ENCODE measurements around the gene MORC4. TPM values are rescaled to one million over a fixed set of nuclear protein-coding genes. Genes with fewer than 3 reads are reported as not detected.

Gene MORC4
- total and polyA plus RNA-seq, 2 of the 4 experiments (the other 2 are of a cell fraction) = 17.5 to 34.2 TPM

DNA sequence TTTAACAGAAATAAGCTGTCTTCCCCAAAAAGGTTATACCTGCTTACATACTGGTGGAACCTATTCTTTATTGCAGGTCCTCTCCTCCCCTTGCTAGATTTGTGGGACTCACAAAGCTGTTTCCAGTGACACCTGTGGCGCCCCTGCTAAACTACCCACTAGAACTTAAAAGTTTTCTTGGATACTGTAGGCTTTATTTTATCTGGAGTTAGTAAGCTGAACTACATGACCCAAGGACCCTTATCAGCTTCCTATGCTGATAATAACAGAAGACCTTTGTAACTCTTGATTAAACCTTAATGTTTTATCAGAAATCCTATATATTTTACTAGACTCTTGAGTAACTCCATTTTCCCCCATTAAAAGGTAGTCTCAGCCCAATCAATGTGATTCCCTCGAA, 47.5 kb downstream of the MORC4 start:
- H3K4ac ChIP-seq (ENCODE audit: low read depth, low read length) = no peak overlapping the region
- intact Hi-C loops (cut with micrococcal nuclease) (no loop called here), in situ Hi-C loops (cut with MboI; ENCODE audit: low sequenced_read_pairs) (no loop called here), dilution Hi-C loops (cut with HindIII; ENCODE audit: low sequenced_read_pairs, unreplicated experiment) (no loop called here)
- peaks cover 6% of the 10 kb centered on the region for H3K36me3 ChIP-seq (ENCODE audit: control insufficient read depth, insufficient read depth, low read length)
- no peak overlapping the region for H2BK120ac ChIP-seq (ENCODE audit: low read depth, low read length)
- no peaks in the 10 kb centered on the region for H3K9me3 ChIP-seq (ENCODE audit: control insufficient read depth, insufficient read depth, low read length)
- no peak overlapping the region for H2AK5ac ChIP-seq (ENCODE audit: low read depth, low read length)
- ATAC-seq (ENCODE audit: low read depth) (no peak), DNase-seq (no peak)
- H3K27ac ChIP-seq (ENCODE audit: insufficient read depth, low read length) = no peak overlapping the region
- POLR2A ChIA-PET (ENCODE audit: unreplicated experiment) = no interaction called here
- no peak overlapping the region for H2BK15ac ChIP-seq (ENCODE audit: low read depth, low read length)
- TF ChIP-seq MAZ (IDR thresholded peaks at IDR 0.05; ENCODE audit: borderline replicate concordance, low read depth, low read length) (no peak), FOS (IDR thresholded peaks at IDR 0.05; ENCODE audit: low read depth, low read length) (no peak), CHD1 (IDR thresholded peaks at IDR 0.05; ENCODE audit: low read depth, low read length) (no peak), POLR2A (IDR thresholded peaks at IDR 0.05; ENCODE audit: low read depth, low read length) (no peak), BHLHE40 (IDR thresholded peaks at IDR 0.05; ENCODE audit: low read depth, low read length) (no peak)
- TF ChIP-seq, protein P1, sequence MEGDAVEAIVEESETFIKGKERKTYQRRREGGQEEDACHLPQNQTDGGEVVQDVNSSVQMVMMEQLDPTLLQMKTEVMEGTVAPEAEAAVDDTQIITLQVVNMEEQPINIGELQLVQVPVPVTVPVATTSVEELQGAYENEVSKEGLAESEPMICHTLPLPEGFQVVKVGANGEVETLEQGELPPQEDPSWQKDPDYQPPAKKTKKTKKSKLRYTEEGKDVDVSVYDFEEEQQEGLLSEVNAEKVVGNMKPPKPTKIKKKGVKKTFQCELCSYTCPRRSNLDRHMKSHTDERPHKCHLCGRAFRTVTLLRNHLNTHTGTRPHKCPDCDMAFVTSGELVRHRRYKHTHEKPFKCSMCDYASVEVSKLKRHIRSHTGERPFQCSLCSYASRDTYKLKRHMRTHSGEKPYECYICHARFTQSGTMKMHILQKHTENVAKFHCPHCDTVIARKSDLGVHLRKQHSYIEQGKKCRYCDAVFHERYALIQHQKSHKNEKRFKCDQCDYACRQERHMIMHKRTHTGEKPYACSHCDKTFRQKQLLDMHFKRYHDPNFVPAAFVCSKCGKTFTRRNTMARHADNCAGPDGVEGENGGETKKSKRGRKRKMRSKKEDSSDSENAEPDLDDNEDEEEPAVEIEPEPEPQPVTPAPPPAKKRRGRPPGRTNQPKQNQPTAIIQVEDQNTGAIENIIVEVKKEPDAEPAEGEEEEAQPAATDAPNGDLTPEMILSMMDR (conservative IDR thresholded peaks at IDR 0.05; ENCODE audit: low read depth, low read length) = no peak
- TF ChIP-seq, protein P2, sequence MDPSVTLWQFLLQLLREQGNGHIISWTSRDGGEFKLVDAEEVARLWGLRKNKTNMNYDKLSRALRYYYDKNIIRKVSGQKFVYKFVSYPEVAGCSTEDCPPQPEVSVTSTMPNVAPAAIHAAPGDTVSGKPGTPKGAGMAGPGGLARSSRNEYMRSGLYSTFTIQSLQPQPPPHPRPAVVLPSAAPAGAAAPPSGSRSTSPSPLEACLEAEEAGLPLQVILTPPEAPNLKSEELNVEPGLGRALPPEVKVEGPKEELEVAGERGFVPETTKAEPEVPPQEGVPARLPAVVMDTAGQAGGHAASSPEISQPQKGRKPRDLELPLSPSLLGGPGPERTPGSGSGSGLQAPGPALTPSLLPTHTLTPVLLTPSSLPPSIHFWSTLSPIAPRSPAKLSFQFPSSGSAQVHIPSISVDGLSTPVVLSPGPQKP (IDR thresholded peaks at IDR 0.05; ENCODE audit: borderline replicate concordance, low read depth, low read length) = no peak
- H3K14ac ChIP-seq (replicated peaks; ENCODE audit: low read depth, low read length) = no peak overlapping the region
- H2BK5ac ChIP-seq (ENCODE audit: low read depth, low read length, poor library complexity, severe bottlenecking) = no peak overlapping the region
- no peak overlapping the region for H2BK20ac ChIP-seq (ENCODE audit: low read depth, low read length)
- no peak overlapping the region for H4K91ac ChIP-seq (ENCODE audit: insufficient read depth, low read depth, low read length)
- H3K4me3 ChIP-seq (ENCODE audit: insufficient read depth, low read depth, low read length) = no peak overlapping the region
- CTCF ChIA-PET = no interaction called here
- no peaks in the 10 kb centered on the region for H4K20me1 ChIP-seq (ENCODE audit: insufficient read depth, low read length)
- BruUV-seq (replicated peaks) = no TSS peak
- no peaks in the 10 kb centered on the region; a peak in 1 of 4 replicates for H3K79me1 ChIP-seq (ENCODE audit: low read depth in 1 of 2, low read length in 2 of 2)
- no peak overlapping the region for H3K18ac ChIP-seq (ENCODE audit: low read depth, low read length)
- no CpG with 5 or more reads among the region's 2 CpGs for WGBS, 2 experiments (ENCODE audit: extremely low coverage in 2 of 2, insufficient read length in 1 of 2)
- H2AFZ ChIP-seq (replicated peaks; ENCODE audit: low read length, poor library complexity) = no peak overlapping the region
- no peaks in the 10 kb centered on the region for H3K9me1 ChIP-seq (ENCODE audit: insufficient read depth, low read length)
- no peak overlapping the region for H3K56ac ChIP-seq (ENCODE audit: extremely low read depth, insufficient read depth, low read length)
- H3K23ac ChIP-seq (ENCODE audit: low read depth, low read length) = no peak overlapping the region
- no peak overlapping the region for H4K5ac ChIP-seq (ENCODE audit: low read depth, low read length)
- no peak overlapping the region for H3K9ac ChIP-seq (ENCODE audit: low read depth, low read length)
- H3K4me2 ChIP-seq (ENCODE audit: low read depth, low read length) = no peak overlapping the region
- no peak overlapping the region for H4K8ac ChIP-seq (ENCODE audit: low read depth in 2 of 2, low read length in 2 of 2)
- no peak overlapping the region for H2AK9ac ChIP-seq (replicated peaks; ENCODE audit: low read depth, low read length, poor library complexity)
- no peaks in the 10 kb centered on the region; the same call in 1 of the 2 replicates for H3K27me3 ChIP-seq (ENCODE audit: control insufficient read depth, insufficient read depth, low read length)
- H3K4me1 ChIP-seq (ENCODE audit: control insufficient read depth, insufficient read depth, low read length) = peaks cover 5% of the 10 kb centered on the region; the same call in 1 of the 2 replicates
